ENCODE results near the gene GSX2.
A peak's percentile ranks its signal among the peaks of the same experiment; 100 is the strongest.

GSX2 gene

GRCh38 chr4:54063229-54063628 lies 36.7 kb upstream of the GSX2 start:
- no peaks in the 10 kb centered on the region for H3K27me3 ChIP-seq (replicated peaks; ENCODE audit: control insufficient read depth, insufficient read depth, low read length)
- H3K36me3 ChIP-seq (ENCODE audit: control insufficient read depth, insufficient read depth, low read length, severe bottlenecking): no peaks in the 10 kb centered on the region
- DNase-seq (ENCODE audit: low read depth): peak; percentile 76
- peak overlapping the region; percentile 98 for H3K4me3 ChIP-seq (ENCODE audit: low read length)
- H3K9ac ChIP-seq (ENCODE audit: low read length): peak overlapping the region; percentile 99
- H3K4me1 ChIP-seq (ENCODE audit: control insufficient read depth, insufficient read depth, low read length): peaks cover 63% of the 10 kb centered on the region
- no peaks in the 10 kb centered on the region for H3K9me3 ChIP-seq (ENCODE audit: control insufficient read depth, low read length)

DNA sequence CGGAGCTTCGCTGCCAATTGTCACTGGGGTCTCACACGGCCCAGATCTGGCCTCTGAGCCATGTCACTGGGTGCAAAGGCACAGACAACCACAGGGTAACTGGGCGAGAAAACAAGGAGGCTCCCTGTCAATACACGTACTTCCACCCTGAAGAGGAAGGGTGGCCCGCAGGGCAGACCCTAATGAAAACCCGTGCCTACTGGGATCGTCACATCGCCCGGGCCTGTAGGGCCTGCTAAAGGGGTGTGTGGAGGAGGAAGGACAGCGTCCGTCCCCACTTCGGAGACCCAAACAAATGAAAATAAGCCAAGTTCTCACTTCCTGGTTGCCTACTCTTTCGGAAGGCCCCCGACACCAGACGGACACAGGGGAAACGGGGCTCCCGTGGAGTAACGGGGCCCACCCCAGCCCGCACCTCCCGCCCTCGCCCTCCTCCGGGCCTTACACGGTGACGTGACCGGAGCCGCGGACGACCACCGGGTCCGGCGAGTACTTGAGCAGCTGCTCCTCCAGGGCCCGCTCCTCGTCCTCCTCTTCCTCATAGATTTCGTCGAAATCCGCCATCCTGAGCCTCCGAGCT lies 36.1 kb upstream of the GSX2 start:
- DNase-seq (ENCODE audit: low read depth): peak; percentile 49
- H3K27me3 ChIP-seq (replicated peaks; ENCODE audit: control insufficient read depth, insufficient read depth, low read length): no peaks in the 10 kb centered on the region
- H3K36me3 ChIP-seq (ENCODE audit: control insufficient read depth, insufficient read depth, low read length, severe bottlenecking): no peaks in the 10 kb centered on the region
- peak overlapping the region; percentile 99 for H3K9ac ChIP-seq (ENCODE audit: low read length)
- H3K4me1 ChIP-seq (ENCODE audit: control insufficient read depth, insufficient read depth, low read length): peaks cover 60% of the 10 kb centered on the region
- H3K9me3 ChIP-seq (ENCODE audit: control insufficient read depth, low read length): no peaks in the 10 kb centered on the region
- peak overlapping the region; percentile 98 for H3K4me3 ChIP-seq (ENCODE audit: low read length)

- no peaks in the 10 kb centered on the region for H3K9me3 ChIP-seq (ENCODE audit: control insufficient read depth, low read length)
- H3K27me3 ChIP-seq (replicated peaks; ENCODE audit: control insufficient read depth, insufficient read depth, low read length): no peaks in the 10 kb centered on the region
- peaks cover 58% of the 10 kb centered on the region for H3K4me1 ChIP-seq (ENCODE audit: control insufficient read depth, insufficient read depth, low read length)
- peak within 1 kb of the TSS; percentile 98 for H3K4me3 ChIP-seq (ENCODE audit: low read length)
- H3K36me3 ChIP-seq (ENCODE audit: control insufficient read depth, insufficient read depth, low read length, severe bottlenecking): no peaks in the 10 kb centered on the region
- H3K9ac ChIP-seq (ENCODE audit: low read length): peak within 1 kb of the TSS; percentile 99
- DNase-seq (ENCODE audit: low read depth): peak; percentile 98
These were observed 35.4 kb upstream of the GSX2 start, which contains the start of gene CHIC2 for GRCh38 chr4:54064317-54065111. TSS of gene CHIC2 (minus strand) at chr4:54064605. CDS start at chr4:54064300, 305 bp downstream.

- Histone ChIP-seq H3K9ac (ENCODE audit: low read length) (peak overlapping the region; percentile 99), H3K36me3 (ENCODE audit: control insufficient read depth, insufficient read depth, low read length, severe bottlenecking) (no peaks in the 10 kb centered on the region), H3K4me1 (ENCODE audit: control insufficient read depth, insufficient read depth, low read length) (peaks cover 49% of the 10 kb centered on the region), H3K27me3 (replicated peaks; ENCODE audit: control insufficient read depth, insufficient read depth, low read length) (no peaks in the 10 kb centered on the region), H3K4me3 (ENCODE audit: low read length) (peak overlapping the region; percentile 80), H3K9me3 (ENCODE audit: control insufficient read depth, low read length) (no peaks in the 10 kb centered on the region)
- DNase-seq (ENCODE audit: low read depth): peak; percentile 60
These were observed 34.5 kb upstream of the GSX2 start for GRCh38 chr4:54065282-54066087.

- no peaks in the 10 kb centered on the region for H3K27me3 ChIP-seq (replicated peaks; ENCODE audit: control insufficient read depth, insufficient read depth, low read length)
- no peak overlapping the region for H3K9ac ChIP-seq (ENCODE audit: low read length)
- no peak overlapping the region for H3K4me3 ChIP-seq (ENCODE audit: low read length)
- no peaks in the 10 kb centered on the region for H3K9me3 ChIP-seq (ENCODE audit: control insufficient read depth, low read length)
- no peaks in the 10 kb centered on the region for H3K36me3 ChIP-seq (ENCODE audit: control insufficient read depth, insufficient read depth, low read length, severe bottlenecking)
- peaks cover 44% of the 10 kb centered on the region for H3K4me1 ChIP-seq (ENCODE audit: control insufficient read depth, insufficient read depth, low read length)
- DNase-seq (ENCODE audit: low read depth): no peak
These were observed 33.9 kb upstream of the GSX2 start for GRCh38 chr4:54066088-54066415.

DNA sequence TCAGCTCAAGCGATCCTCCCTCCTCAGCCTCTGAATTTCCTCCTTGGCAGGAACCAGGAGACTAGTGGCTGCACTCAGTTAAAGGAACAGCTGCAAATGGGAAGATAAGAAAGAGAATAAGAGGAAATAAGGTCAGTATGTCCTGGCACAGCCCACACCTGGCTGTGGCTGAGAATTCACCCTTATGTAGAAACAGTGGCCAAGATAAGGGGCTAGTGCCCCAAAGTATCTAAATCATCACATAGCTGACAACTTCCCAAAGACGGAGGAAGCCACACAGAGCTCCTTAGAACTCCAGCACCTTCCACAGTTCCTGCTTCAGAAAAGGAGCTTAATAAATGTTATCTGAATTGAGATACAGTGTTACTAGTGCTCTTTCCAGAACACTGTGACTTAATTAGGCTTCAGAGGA lies 33.2 kb upstream of the GSX2 start:
- Histone ChIP-seq H3K4me1 (ENCODE audit: control insufficient read depth, insufficient read depth, low read length) (peaks cover 37% of the 10 kb centered on the region), H3K36me3 (ENCODE audit: control insufficient read depth, insufficient read depth, low read length, severe bottlenecking) (no peaks in the 10 kb centered on the region), H3K4me3 (ENCODE audit: low read length) (peak overlapping the region; percentile 30), H3K9ac (ENCODE audit: low read length) (peak overlapping the region; percentile 63), H3K9me3 (ENCODE audit: control insufficient read depth, low read length) (no peaks in the 10 kb centered on the region), H3K27me3 (replicated peaks; ENCODE audit: control insufficient read depth, insufficient read depth, low read length) (no peaks in the 10 kb centered on the region)
- no peak for DNase-seq (ENCODE audit: low read depth)

- Histone ChIP-seq H3K4me3 (ENCODE audit: low read length) (peak overlapping the region; percentile 30), H3K27me3 (replicated peaks; ENCODE audit: control insufficient read depth, insufficient read depth, low read length) (no peaks in the 10 kb centered on the region), H3K9ac (ENCODE audit: low read length) (peak overlapping the region; percentile 63), H3K36me3 (ENCODE audit: control insufficient read depth, insufficient read depth, low read length, severe bottlenecking) (no peaks in the 10 kb centered on the region), H3K9me3 (ENCODE audit: control insufficient read depth, low read length) (no peaks in the 10 kb centered on the region), H3K4me1 (ENCODE audit: control insufficient read depth, insufficient read depth, low read length) (peaks cover 34% of the 10 kb centered on the region)
- DNase-seq (ENCODE audit: low read depth): peak; percentile 62
These were observed 32.8 kb upstream of the GSX2 start for GRCh38 chr4:54067166-54067565.

- Histone ChIP-seq H3K36me3 (ENCODE audit: control insufficient read depth, insufficient read depth, low read length, severe bottlenecking) (no peaks in the 10 kb centered on the region), H3K4me1 (ENCODE audit: control insufficient read depth, insufficient read depth, low read length) (peaks cover 27% of the 10 kb centered on the region), H3K9ac (ENCODE audit: low read length) (no peak overlapping the region), H3K9me3 (ENCODE audit: control insufficient read depth, low read length) (no peaks in the 10 kb centered on the region), H3K4me3 (ENCODE audit: low read length) (no peak overlapping the region), H3K27me3 (replicated peaks; ENCODE audit: control insufficient read depth, insufficient read depth, low read length) (no peaks in the 10 kb centered on the region)
- DNase-seq (ENCODE audit: low read depth): peak; percentile 66
These were observed 26.6 kb upstream of the GSX2 start for GRCh38 chr4:54073271-54073880.

- Histone ChIP-seq H3K27me3 (replicated peaks; ENCODE audit: control insufficient read depth, insufficient read depth, low read length) (no peaks in the 10 kb centered on the region), H3K4me1 (ENCODE audit: control insufficient read depth, insufficient read depth, low read length) (peaks cover 27% of the 10 kb centered on the region), H3K9me3 (ENCODE audit: control insufficient read depth, low read length) (no peaks in the 10 kb centered on the region), H3K36me3 (ENCODE audit: control insufficient read depth, insufficient read depth, low read length, severe bottlenecking) (no peaks in the 10 kb centered on the region), H3K9ac (ENCODE audit: low read length) (no peak overlapping the region), H3K4me3 (ENCODE audit: low read length) (no peak overlapping the region)
- no peak for DNase-seq (ENCODE audit: low read depth)
These were observed 25.6 kb upstream of the GSX2 start for GRCh38 chr4:54074381-54074780.

DNA sequence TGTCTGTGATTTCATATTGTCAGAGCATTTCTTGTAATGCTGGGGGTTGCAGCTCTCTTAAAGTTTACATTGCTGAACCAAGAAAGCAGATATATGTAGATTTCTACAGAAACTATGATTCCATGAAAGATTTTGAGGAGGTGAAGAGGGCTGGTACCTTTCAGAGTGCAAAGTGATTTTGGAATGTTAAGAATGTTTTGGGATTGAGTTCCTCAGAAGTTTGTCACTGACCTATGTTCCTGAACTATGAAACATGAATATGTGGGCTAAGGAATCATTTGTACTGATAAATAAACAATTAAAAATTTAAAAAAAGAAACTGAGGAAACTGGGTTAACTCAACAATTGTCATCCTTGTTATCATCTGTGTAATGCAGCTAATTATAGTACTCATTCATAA lies 23.3 kb upstream of the GSX2 start:
- Histone ChIP-seq H3K9ac (ENCODE audit: low read length) (no peak overlapping the region), H3K4me3 (ENCODE audit: low read length) (no peak overlapping the region)

DNA sequence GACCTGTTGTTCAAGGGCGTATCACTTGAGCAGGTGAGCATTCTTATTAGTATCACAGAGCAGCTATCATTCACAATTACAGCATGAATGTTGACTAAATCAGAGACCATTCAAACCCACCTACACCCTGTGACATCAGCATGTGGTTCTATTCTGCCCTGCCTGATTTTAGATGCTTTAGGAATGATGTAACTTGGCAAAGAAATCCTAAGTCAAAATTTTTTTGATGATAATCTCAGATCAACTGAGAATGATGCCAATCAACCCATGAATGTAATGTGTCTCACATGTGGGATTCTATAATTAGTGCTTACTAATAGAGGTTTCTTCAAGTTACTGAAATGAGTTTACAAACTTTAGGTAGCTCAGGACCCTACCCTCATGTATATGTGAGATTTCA lies 22.2 kb upstream of the GSX2 start:
- Histone ChIP-seq H3K27me3 (replicated peaks; ENCODE audit: control insufficient read depth, insufficient read depth, low read length) (no peaks in the 10 kb centered on the region), H3K9ac (ENCODE audit: low read length) (no peak overlapping the region), H3K4me3 (ENCODE audit: low read length) (no peak overlapping the region), H3K36me3 (ENCODE audit: control insufficient read depth, insufficient read depth, low read length, severe bottlenecking) (no peaks in the 10 kb centered on the region), H3K4me1 (ENCODE audit: control insufficient read depth, insufficient read depth, low read length) (peaks cover 41% of the 10 kb centered on the region), H3K9me3 (ENCODE audit: control insufficient read depth, low read length) (no peaks in the 10 kb centered on the region)
- DNase-seq (ENCODE audit: low read depth): peak; percentile 51

More for the DNA sequence above, 23.3 kb upstream of the GSX2 start:
- Histone ChIP-seq H3K9me3 (ENCODE audit: control insufficient read depth, low read length) (no peaks in the 10 kb centered on the region), H3K4me1 (ENCODE audit: control insufficient read depth, insufficient read depth, low read length) (peaks cover 32% of the 10 kb centered on the region), H3K27me3 (replicated peaks; ENCODE audit: control insufficient read depth, insufficient read depth, low read length) (no peaks in the 10 kb centered on the region), H3K36me3 (ENCODE audit: control insufficient read depth, insufficient read depth, low read length, severe bottlenecking) (no peaks in the 10 kb centered on the region)
- no peak for DNase-seq (ENCODE audit: low read depth)

Data from adipocyte (in vitro differentiated cells).